GM03348 (cell line): ENCODE data around the gene ABLIM1.

ENCODE experiments used
- DNase-seq: peaks from one replicate; pipeline ENCODE4 v3.0.0; 2012; ENCODE audit warnings: low spot score

Gene ABLIM1

DNA sequence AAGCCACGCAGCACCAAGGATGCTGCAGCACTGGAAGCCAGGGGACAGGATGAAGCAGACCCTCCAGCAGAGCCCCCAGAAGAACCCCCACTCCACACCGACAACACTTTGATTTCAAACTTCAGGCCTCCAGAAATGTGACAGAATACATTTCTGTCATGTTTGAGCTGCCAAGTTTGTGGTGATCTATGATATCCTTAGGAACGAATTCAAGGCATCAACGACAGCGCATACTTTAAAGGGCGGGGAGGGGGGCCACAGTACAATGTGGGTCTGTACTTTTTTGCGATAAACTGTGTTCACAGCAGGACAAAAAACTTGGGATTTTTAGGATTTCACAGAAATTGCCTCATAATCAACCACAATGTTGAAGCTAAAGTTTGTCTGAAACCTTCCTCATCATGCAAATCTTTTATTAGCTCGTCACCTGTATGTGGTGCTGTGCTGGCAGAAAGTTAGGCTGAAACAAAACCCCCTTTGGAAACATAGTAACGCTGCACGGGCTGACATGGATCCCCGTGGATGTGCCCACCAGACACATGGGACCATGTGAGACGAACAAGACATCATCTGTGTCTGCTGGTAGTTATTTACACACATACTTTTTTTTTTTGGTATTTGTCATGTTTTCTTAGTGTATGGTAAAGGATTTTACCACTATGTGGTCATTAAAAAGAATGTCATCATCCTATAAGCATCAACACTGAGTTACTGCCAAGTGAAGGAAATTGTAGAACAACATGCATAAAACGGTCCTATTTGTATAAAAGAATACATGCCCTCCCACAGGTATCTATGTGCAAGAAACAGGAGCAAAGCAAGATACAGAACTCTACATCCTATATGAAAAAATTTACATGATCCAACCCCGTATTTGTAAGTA lies 140.5 kb downstream of the ABLIM1 start:
- no peak for DNase-seq

- DNase-seq: no peak
Measured at GRCh38 chr10:114516356-114516755, 141.7 kb downstream of the ABLIM1 start.

- no peak for DNase-seq
Measured at GRCh38 chr10:114515298-114515914, 142.7 kb downstream of the ABLIM1 start.

DNA sequence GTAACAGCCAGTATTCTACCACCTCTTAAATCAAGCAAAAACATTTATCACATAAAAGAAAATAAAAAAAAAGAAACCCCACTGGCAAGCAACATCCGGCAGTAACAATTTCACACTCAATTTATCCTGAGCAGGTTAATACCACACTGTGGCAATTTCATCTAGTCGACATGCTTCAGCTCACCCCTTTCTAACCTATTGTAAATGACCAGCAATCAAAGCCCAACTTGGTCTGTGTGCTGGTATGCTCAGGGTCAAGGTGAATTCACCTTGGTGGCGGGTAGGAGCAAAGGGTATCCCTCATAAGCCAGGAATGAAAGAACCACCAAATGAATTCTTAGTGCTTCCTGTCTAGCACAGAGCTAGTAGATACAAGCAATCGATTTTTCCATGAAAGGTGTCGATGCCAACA lies 144.7 kb downstream of the ABLIM1 start:
- DNase-seq: no peak

- no peak for DNase-seq
Measured at GRCh38 chr10:114511881-114512280, 146.2 kb downstream of the ABLIM1 start.

DNA sequence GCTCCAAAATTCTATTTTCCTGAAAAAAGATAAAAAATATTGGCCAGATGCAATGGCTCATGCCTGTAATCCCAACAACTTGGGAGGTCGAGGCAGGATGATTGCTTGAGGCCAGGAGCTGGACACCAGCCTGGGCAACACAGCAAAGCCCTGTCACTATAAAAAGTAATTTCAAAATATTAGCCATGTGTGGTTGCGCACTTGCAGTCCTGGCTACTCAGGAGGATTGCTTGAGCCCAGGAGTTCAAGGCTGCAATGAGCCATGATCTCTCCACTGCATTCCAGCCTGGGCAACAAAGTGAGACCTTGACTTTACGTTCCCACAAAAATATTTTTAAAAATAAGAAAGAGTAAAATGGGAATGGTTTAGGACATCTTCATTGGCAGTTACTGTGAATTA lies 149.7 kb downstream of the ABLIM1 start:
- no peak for DNase-seq

DNA sequence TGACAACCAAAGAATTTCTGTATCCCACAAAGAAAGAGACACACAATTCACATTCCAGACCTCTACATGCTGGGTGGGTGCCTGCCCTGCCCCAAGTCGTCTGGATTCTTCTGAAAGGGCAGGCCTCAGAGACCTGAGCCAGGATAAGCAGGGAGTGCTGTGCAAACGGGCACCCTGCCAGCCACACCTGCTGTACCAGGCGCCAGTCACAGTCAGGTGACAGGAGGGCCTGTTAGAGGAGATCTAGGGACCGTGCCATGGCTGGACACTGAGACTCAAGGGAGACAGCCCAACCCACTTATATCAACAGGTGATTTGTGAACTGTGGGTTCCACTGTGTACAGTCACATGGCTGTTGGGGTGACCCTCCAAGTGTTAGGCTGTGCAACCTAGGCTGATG lies 150.6 kb downstream of the ABLIM1 start:
- DNase-seq: no peak

DNA sequence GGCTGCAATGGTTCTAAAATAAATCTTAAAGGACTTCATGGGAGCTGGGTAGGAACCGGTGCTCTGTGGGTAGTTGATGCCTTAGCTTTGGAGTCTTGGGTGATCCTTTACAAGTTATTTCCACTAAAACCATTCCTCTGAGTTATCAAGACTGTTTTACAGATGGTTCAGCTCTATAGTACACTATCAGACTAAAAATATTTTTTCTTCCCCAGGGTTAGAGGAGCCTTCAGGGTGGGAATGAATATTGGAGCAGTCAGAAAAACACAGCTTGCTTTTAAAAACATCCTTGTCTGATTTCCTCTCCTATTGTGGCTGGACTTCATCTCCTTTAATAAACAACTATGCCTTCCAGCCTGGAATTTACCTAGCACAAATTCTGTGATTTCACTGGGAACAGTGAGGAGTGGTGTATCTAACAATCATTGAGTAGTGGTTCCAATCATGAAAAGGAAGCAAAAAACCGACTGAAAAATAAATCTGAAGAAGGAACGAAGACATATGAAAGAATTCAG lies 151.1 kb downstream of the ABLIM1 start:
- DNase-seq: no peak

DNA sequence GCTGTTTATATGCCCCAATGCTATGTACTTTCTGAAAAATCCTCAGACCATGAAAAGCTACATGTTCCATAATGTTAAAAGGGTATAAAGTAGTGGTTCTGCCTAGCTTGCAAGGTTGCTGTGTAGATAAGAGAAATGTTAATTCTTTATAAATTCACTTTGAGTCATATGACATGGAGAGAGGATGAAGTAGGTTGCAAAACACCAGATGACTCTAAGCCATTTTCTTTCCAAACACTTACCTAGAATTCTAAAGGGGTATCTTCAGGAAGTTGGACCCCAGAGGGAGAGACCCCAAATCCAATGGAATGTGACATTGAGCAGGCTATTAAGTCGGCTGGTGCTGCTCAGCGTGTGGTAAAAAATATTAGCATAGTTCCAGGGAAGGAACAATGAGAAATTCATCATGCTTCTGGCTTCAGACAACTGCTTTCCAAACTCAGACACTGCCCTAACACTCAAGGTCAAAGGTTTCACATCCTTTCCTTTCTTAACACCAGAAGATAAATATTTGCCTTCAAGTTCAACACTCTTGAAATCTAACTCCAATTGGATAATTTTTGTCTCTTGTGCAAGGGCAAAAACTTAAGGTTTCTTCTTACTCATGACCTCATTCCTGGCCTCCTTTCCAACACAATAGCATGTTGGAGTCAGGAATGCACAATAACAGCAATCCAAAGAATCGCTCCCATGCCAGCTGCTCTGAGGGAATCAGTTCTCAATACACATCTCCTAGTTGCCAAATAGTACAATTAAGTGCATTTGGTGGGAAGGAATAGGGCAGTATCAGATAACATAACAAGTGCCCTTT lies 153.1 kb downstream of the ABLIM1 start:
- DNase-seq: peak; percentile 56

DNA sequence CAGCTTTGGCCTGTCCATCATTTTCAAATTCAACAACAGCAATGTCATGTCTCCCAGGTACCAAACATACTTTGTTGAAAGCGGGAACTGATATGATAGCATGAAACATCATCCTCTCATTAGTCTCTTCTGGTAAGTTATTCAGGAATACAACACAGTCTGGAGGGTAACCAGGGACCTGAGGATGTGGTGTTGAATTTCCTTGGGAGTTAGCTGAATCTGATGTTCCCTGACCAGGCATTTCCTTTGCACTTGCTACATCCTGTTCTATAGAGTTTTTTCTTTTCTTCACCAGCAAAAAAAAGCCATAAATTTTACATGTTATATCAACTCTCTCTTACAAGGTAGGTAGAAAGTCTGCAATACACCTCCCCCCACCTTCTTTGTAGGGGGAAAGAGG lies 156.0 kb downstream of the ABLIM1 start:
- DNase-seq: no peak

DNA sequence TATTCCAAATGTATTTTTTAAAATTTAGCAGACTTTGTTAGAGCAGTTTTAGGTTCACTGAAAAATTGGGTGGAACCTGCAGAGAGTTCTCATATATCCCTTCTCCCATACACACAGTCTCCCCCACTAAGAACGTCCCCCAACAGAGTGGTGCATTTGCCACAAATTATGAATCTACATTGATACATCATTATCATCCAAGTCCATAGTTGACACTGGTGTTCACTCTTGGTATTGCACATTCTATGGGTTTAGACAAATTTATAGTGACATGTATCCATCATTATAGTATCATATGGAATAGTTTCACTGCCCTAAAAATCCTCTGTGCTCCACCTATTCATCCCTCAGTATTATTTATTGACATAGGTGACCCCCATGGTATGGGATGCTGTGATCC lies 156.4 kb downstream of the ABLIM1 start:
- DNase-seq: no peak

DNA sequence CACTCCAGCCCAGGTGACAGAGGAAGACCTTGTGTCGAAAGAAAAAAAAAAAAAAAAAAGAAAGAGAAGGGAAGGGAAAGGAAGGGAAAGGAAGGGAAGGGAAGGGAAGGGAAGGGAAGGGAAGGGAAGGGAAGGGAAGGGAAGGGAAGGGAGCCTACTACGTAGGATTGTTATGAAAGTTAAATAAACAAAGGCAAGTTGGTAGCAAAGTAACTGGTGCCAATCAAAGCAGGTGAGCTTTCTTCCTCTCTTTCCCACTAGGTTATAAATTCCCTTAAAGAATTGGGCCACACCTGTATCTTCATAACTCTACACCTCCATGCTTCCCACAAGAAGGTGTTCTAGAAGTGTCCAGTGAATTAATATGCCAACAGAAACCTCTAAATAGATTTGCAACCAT lies 157.4 kb downstream of the ABLIM1 start:
- DNase-seq: no peak

DNA sequence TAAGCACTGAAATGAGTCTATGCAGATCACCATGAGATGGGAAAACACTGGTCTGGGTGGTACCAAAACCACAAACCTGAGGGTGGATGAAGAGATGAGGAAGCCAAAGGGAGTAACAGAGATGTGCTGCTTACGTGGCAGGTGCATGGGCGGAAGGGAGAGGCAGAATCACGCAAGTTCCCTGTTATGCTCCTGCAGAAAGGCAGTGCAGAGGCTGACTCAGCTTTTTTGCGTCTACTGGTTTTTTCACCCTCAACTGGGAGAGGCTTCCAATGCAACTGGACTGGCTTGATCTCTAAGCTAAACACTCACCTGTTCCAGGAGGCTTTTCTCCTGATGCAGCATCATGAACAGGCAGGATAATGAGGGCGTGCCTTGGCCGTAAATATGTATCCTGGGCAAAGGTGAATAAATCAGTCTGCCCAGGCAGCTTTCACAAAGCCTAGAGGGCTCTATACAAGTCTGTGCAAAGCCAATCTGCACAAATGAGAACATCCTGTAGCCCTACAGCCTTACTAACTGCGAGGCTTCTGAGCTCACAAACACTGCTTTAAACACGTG lies 158.4 kb downstream of the ABLIM1 start:
- DNase-seq: no peak

- DNase-seq: no peak
Measured at GRCh38 chr10:114499116-114499515, 159.0 kb downstream of the ABLIM1 start.

GRCh38 chr10:114498413-114499111 lies 159.5 kb downstream of the ABLIM1 start:
- no peak for DNase-seq

GRCh38 chr10:114495303-114495702 lies 162.8 kb downstream of the ABLIM1 start:
- no peak for DNase-seq

GRCh38 chr10:114492351-114493037 lies 165.6 kb downstream of the ABLIM1 start:
- DNase-seq: no peak

DNA sequence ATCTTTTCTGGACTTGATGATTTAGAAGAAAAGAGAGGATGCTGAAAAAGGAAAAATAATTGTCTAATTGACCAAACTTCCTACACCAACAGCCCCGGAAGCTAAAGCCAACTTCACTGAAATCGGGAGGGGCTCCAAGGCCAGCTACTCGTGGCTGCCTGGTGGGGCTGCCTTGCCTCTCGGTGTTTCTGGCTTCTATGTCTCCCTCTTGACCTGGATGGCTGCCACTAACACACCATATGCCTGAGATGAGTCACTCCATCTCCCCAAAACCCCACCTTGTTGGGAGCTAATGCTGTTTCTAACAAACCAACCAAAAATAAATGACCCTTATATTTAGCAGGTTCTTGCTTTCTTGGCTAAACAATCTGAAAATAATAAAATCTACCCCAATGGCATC lies 166.1 kb downstream of the ABLIM1 start:
- no peak for DNase-seq

GRCh38 chr10:114491419-114491818 lies 166.7 kb downstream of the ABLIM1 start:
- no peak for DNase-seq

- DNase-seq: no peak
Measured at GRCh38 chr10:114489521-114490310, 168.4 kb downstream of the ABLIM1 start.
